GM23338 (cell line): Measurements from ENCODE around the gene SS18. TPM values are rescaled to one million over a fixed set of nuclear protein-coding genes. Genes with fewer than 3 reads are reported as not detected.

Experiments
- ATAC-seq: fragments of 200-7000 bp; cut with Tn5 transposase; 3 replicates; pipeline ENCODE4 v1.9.1; 2020
- DNase-seq: peaks from one replicate; pipeline ENCODE4 v3.0.0-alpha.2; 2015; ENCODE audit warnings: low spot score
- H2AFZ ChIP-seq: fragments of 200-600 bp; sonication (generic); 2 replicates; pipeline ENCODE4 v1.8.0; 2016; ENCODE audit warnings: antibody characterized with exemption, mild to moderate bottlenecking, moderate library complexity
- H3F3A ChIP-seq: fragments of 200-600 bp; sonication (generic); replicated peaks from 2 replicates; pipeline ENCODE4 v1.8.0; 2017; ENCODE audit warnings: antibody characterized with exemption, mixed run types, low read depth
- H3K27ac ChIP-seq: fragments of 200-600 bp; sonication (generic); 2 replicates; pipeline ENCODE4 v1.6.1; 2016; ENCODE audit warnings: low read depth
- H3K27me3 ChIP-seq: fragments of 200-600 bp; sonication (generic); 2 replicates; pipeline ENCODE4 v1.8.0; 2016; ENCODE audit warnings: mild to moderate bottlenecking, mixed run types, moderate library complexity; ENCODE audit not compliant: insufficient read depth
- H3K36me3 ChIP-seq: fragments of 200-600 bp; sonication (generic); 2 replicates; pipeline ENCODE4 v1.8.0; 2016; ENCODE audit warnings: mild to moderate bottlenecking; ENCODE audit not compliant: insufficient read depth
- H3K4me1 ChIP-seq: fragments of 200-600 bp; sonication (generic); 2 replicates; pipeline ENCODE4 v1.8.0; 2016; ENCODE audit warnings: mild to moderate bottlenecking, moderate library complexity; ENCODE audit not compliant: insufficient read depth
- H3K4me2 ChIP-seq: fragments of 200-600 bp; sonication (generic); 2 replicates; pipeline ENCODE4 v1.7.1; 2017; ENCODE audit warnings: mixed run types
- H3K4me3 ChIP-seq: fragments of 200-600 bp; sonication (generic); 2 replicates; pipeline ENCODE4 v1.6.1; 2016; ENCODE audit warnings: mixed run types
- H3K79me2 ChIP-seq: fragments of 200-600 bp; sonication (generic); replicated peaks from 2 replicates; pipeline ENCODE4 v1.8.0; 2017; ENCODE audit warnings: mild to moderate bottlenecking; ENCODE audit not compliant: insufficient read depth
- H3K9me2 ChIP-seq: fragments of 200-600 bp; sonication (generic); 2 replicates; pipeline ENCODE4 v1.8.0; 2017; ENCODE audit not compliant: insufficient read depth
- H4K20me1 ChIP-seq: fragments of 200-600 bp; sonication (generic); replicated peaks from 2 replicates; pipeline ENCODE4 v1.8.0; 2017; ENCODE audit warnings: mild to moderate bottlenecking; ENCODE audit not compliant: insufficient read depth
- H3K27ac Mint-ChIP-seq: 2 replicates; pipeline ENCODE4 v1.8.0; 2020; ENCODE audit warnings: inconsistent platforms, mild to moderate bottlenecking, moderate library complexity, mixed read lengths
- H3K27me3 Mint-ChIP-seq: 3 replicates; pipeline ENCODE4 v1.8.0; 2022; ENCODE audit warnings: low read depth, mild to moderate bottlenecking, moderate library complexity, mixed read lengths, inconsistent platforms; ENCODE audit not compliant: insufficient read depth, poor library complexity
- H3K36me3 Mint-ChIP-seq: 3 replicates; pipeline ENCODE4 v1.8.0; 2021; ENCODE audit warnings: low read depth, mild to moderate bottlenecking, inconsistent platforms, moderate library complexity, mixed read lengths
- H3K4me1 Mint-ChIP-seq: 3 replicates; pipeline ENCODE4 v1.8.0; 2020; ENCODE audit warnings: mild to moderate bottlenecking, inconsistent platforms, mixed read lengths
- H3K4me3 Mint-ChIP-seq: 3 replicates; pipeline ENCODE4 v1.8.0; 2021; ENCODE audit warnings: moderate library complexity, mild to moderate bottlenecking, inconsistent platforms, mixed read lengths
- H3K9me3 Mint-ChIP-seq: 3 replicates; pipeline ENCODE4 v1.8.0; 2020; ENCODE audit warnings: moderate library complexity, mild to moderate bottlenecking, inconsistent platforms, mixed read lengths
- CREB1 ChIP-seq: fragments of 250-450 bp; sonication (Bioruptor Pico); IDR thresholded peaks from 2 replicates; pipeline ENCODE4 v1.5.0; 2020; ENCODE audit warnings: low read depth, mild to moderate bottlenecking, moderate library complexity
- EZH2 ChIP-seq: fragments of 200-600 bp; sonication (generic); IDR thresholded peaks from one replicate; pipeline ENCODE4 v1.8.0; 2017; ENCODE audit warnings: antibody characterized with exemption, mild to moderate bottlenecking, low read depth; ENCODE audit not compliant: unreplicated experiment
- EZH2phosphoT487 ChIP-seq: fragments of 200-600 bp; sonication (generic); IDR thresholded peaks from one replicate; pipeline ENCODE4 v1.8.1; 2018; ENCODE audit warnings: antibody characterized with exemption; ENCODE audit not compliant: unreplicated experiment
- JUNB ChIP-seq: IDR thresholded peaks from one replicate; pipeline ENCODE4 v1.6.1; 2016; ENCODE audit warnings: antibody characterized with exemption; ENCODE audit not compliant: unreplicated experiment
- NANOG ChIP-seq: IDR thresholded peaks from 2 replicates; pipeline ENCODE4 v1.6.1; 2016; ENCODE audit warnings: antibody characterized with exemption, borderline replicate concordance
- POLR2AphosphoS5 ChIP-seq: IDR thresholded peaks from 2 replicates; pipeline ENCODE4 v1.6.1; 2016; ENCODE audit warnings: antibody characterized with exemption, low read depth
- STAT1 ChIP-seq: IDR thresholded peaks from one replicate; pipeline ENCODE4 v1.6.1; 2016; ENCODE audit warnings: antibody characterized with exemption; ENCODE audit not compliant: unreplicated experiment
- ZNF114 ChIP-seq: fragments of 250-450 bp; sonication (Bioruptor Pico); IDR thresholded peaks from 2 replicates; pipeline ENCODE4 v1.5.0; 2020; ENCODE audit warnings: mild to moderate bottlenecking, moderate library complexity
- ZNF331 ChIP-seq: fragments of 250-450 bp; sonication (Bioruptor Pico); IDR thresholded peaks from 2 replicates; pipeline ENCODE4 v1.5.0; 2020; ENCODE audit warnings: low read depth, mild to moderate bottlenecking, moderate library complexity
- polyA plus RNA-seq: library from polyadenylated mRNA; unstranded; fragments of >200 nt; fragmentation: Nextera tagmentation; extraction: Ambion mirVana; gene quantifications from 2 replicates; pipeline ENCODE4 v1.2.1, GENCODE V29; 2016
- total RNA-seq: library from RNA; depleted of rRNA; stranded (reverse); fragments of >200 nt; shearing (Covaris generic); gene quantifications from 2 replicates; pipeline ENCODE4 v1.2.3, GENCODE V29; 2014
- TF ChIP-seq, protein P1 (sequence below), 2 experiments: fragments of 200-600 bp in 1 of 2; sonication (generic) in 1 of 2; conservative IDR thresholded peaks; 2 replicates each; pipeline versions ENCODE4 v1.5.1 to v1.6.1; 2016 to 2017; ENCODE audit warnings: antibody characterized with exemption in 2 of 2, low read depth in 2 of 2, mild to moderate bottlenecking in 2 of 2, moderate library complexity in 1 of 2
- TF ChIP-seq, protein P2 (sequence below): IDR thresholded peaks from one replicate; pipeline ENCODE4 v1.6.1; 2018; ENCODE audit warnings: antibody characterized with exemption; ENCODE audit not compliant: unreplicated experiment
- TF ChIP-seq, protein P3 (sequence below): IDR thresholded peaks from 2 replicates; pipeline ENCODE4 v1.6.1; 2016; ENCODE audit warnings: antibody characterized with exemption

The SS18 gene
- total and polyA plus RNA-seq, 2 experiments from 2014 or later: 41.3 to 148 TPM

DNA sequence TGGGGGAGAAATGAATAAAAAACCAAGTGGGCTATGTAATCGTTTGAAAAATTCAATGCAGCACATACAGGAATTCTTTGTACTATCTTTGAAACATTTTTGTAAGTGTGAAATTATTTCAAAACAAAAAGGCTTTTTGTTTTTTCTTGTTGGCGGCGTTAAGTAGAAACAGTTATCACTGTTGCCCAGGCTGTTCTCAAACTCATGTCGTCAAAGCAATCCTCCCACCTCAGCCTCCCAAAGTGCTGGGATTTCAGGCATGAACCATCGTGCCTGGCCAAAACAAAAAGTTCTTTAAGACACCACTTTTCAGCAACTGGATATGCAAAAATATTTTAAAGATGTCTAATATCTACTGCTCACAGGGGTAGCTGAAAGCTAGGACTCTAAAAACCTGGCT lies 5.4 kb downstream of the SS18 start:
- H3K9me2 ChIP-seq: no peaks in the 10 kb centered on the region
- no peak overlapping the region for H3K4me3 ChIP-seq
- peaks cover 97% of the 10 kb centered on the region for H3K79me2 ChIP-seq
- H3K4me1 ChIP-seq: peaks cover 9% of the 10 kb centered on the region
- H3K4me2 ChIP-seq: no peak overlapping the region
- Mint-ChIP-seq H3K9me3 (no peaks in the 10 kb centered on the region), H3K27me3 (no peaks in the 10 kb centered on the region), H3K4me1 (peaks cover 9% of the 10 kb centered on the region), H3K36me3 (peaks cover 47% of the 10 kb centered on the region; the same call in 2 of the 3 replicates), H3K27ac (no peak overlapping the region), H3K4me3 (no peak overlapping the region)
- H3F3A ChIP-seq: no peaks in the 10 kb centered on the region
- DNase-seq (no peak), ATAC-seq (no peak)
- H3K27me3 ChIP-seq: no peaks in the 10 kb centered on the region
- no peak overlapping the region for H2AFZ ChIP-seq
- H3K27ac ChIP-seq: no peak overlapping the region
- TF ChIP-seq JUNB (no peak), ZNF331 (CRISPR knock-in tag) (no peak), EZH2 (no peak), CREB1 (CRISPR knock-in tag) (no peak), ZNF114 (no peak)
- peaks cover 21% of the 10 kb centered on the region for H4K20me1 ChIP-seq
- H3K36me3 ChIP-seq: peaks cover 20% of the 10 kb centered on the region

DNA sequence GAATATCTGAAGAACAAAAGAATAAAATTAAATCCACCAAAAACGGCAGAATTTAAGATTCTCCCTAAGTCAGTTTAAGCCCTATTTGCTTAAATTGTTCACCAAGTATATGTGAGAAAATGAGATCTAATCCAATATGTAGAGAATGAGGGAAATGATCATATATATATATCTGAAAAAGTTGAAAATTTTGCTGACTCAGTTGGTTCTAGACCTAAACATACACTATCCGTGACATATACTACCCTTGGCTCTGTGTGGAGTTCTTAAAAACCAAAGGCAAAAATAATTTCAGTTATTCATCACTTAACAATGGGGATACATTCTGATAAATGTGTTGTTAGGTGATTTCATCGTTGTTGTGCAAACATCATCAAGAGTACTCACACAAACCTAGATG lies 7.3 kb downstream of the SS18 start:
- no peaks in the 10 kb centered on the region for H3K9me3 Mint-ChIP-seq
- Histone ChIP-seq H3K27ac (no peak overlapping the region), H4K20me1 (peaks cover 15% of the 10 kb centered on the region), H2AFZ (no peak overlapping the region), H3K4me2 (no peak overlapping the region), H3K4me1 (no peaks in the 10 kb centered on the region), H3K27me3 (no peaks in the 10 kb centered on the region), H3F3A (no peaks in the 10 kb centered on the region), H3K79me2 (peaks cover 100% of the 10 kb centered on the region), H3K36me3 (peaks cover 20% of the 10 kb centered on the region), H3K4me3 (no peak overlapping the region), H3K9me2 (no peaks in the 10 kb centered on the region)
- no peak overlapping the region for H3K4me3 Mint-ChIP-seq
- no peaks in the 10 kb centered on the region for H3K27me3 Mint-ChIP-seq
- ATAC-seq (no peak), DNase-seq (no peak)
- H3K27ac Mint-ChIP-seq: no peak overlapping the region
- no peaks in the 10 kb centered on the region; the same call in 2 of the 3 replicates for H3K4me1 Mint-ChIP-seq
- H3K36me3 Mint-ChIP-seq: peaks cover 48% of the 10 kb centered on the region; the same call in 2 of the 3 replicates
- TF ChIP-seq STAT1: no peak
- TF ChIP-seq ZNF331 (CRISPR knock-in tag): no peak
- no peak for TF ChIP-seq JUNB
- TF ChIP-seq, protein P1, sequence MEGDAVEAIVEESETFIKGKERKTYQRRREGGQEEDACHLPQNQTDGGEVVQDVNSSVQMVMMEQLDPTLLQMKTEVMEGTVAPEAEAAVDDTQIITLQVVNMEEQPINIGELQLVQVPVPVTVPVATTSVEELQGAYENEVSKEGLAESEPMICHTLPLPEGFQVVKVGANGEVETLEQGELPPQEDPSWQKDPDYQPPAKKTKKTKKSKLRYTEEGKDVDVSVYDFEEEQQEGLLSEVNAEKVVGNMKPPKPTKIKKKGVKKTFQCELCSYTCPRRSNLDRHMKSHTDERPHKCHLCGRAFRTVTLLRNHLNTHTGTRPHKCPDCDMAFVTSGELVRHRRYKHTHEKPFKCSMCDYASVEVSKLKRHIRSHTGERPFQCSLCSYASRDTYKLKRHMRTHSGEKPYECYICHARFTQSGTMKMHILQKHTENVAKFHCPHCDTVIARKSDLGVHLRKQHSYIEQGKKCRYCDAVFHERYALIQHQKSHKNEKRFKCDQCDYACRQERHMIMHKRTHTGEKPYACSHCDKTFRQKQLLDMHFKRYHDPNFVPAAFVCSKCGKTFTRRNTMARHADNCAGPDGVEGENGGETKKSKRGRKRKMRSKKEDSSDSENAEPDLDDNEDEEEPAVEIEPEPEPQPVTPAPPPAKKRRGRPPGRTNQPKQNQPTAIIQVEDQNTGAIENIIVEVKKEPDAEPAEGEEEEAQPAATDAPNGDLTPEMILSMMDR (conservative IDR thresholded peaks at IDR 0.05; ENCODE audit: low read depth in 2 of 2): no peak
- TF ChIP-seq POLR2AphosphoS5: no peak
- TF ChIP-seq ZNF114: no peak
- TF ChIP-seq CREB1 (CRISPR knock-in tag): no peak
- TF ChIP-seq EZH2phosphoT487: no peak
- TF ChIP-seq, protein P2, sequence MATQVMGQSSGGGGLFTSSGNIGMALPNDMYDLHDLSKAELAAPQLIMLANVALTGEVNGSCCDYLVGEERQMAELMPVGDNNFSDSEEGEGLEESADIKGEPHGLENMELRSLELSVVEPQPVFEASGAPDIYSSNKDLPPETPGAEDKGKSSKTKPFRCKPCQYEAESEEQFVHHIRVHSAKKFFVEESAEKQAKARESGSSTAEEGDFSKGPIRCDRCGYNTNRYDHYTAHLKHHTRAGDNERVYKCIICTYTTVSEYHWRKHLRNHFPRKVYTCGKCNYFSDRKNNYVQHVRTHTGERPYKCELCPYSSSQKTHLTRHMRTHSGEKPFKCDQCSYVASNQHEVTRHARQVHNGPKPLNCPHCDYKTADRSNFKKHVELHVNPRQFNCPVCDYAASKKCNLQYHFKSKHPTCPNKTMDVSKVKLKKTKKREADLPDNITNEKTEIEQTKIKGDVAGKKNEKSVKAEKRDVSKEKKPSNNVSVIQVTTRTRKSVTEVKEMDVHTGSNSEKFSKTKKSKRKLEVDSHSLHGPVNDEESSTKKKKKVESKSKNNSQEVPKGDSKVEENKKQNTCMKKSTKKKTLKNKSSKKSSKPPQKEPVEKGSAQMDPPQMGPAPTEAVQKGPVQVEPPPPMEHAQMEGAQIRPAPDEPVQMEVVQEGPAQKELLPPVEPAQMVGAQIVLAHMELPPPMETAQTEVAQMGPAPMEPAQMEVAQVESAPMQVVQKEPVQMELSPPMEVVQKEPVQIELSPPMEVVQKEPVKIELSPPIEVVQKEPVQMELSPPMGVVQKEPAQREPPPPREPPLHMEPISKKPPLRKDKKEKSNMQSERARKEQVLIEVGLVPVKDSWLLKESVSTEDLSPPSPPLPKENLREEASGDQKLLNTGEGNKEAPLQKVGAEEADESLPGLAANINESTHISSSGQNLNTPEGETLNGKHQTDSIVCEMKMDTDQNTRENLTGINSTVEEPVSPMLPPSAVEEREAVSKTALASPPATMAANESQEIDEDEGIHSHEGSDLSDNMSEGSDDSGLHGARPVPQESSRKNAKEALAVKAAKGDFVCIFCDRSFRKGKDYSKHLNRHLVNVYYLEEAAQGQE: no peak
- TF ChIP-seq EZH2: no peak
- TF ChIP-seq, protein P3, sequence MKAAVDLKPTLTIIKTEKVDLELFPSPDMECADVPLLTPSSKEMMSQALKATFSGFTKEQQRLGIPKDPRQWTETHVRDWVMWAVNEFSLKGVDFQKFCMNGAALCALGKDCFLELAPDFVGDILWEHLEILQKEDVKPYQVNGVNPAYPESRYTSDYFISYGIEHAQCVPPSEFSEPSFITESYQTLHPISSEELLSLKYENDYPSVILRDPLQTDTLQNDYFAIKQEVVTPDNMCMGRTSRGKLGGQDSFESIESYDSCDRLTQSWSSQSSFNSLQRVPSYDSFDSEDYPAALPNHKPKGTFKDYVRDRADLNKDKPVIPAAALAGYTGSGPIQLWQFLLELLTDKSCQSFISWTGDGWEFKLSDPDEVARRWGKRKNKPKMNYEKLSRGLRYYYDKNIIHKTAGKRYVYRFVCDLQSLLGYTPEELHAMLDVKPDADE: no peak
- no peak for TF ChIP-seq NANOG
